D341Med (cell line): Measurements from ENCODE around the gene TMEM171.

Experiments
- DNase-seq: peaks from one replicate; pipeline ENCODE4 v3.0.0; 2012; ENCODE audit warnings: low spot score

Gene TMEM171

GRCh38 chr5:73152411-73153388 lies 32.3 kb downstream of the TMEM171 start:
- DNase-seq: no peak

DNA sequence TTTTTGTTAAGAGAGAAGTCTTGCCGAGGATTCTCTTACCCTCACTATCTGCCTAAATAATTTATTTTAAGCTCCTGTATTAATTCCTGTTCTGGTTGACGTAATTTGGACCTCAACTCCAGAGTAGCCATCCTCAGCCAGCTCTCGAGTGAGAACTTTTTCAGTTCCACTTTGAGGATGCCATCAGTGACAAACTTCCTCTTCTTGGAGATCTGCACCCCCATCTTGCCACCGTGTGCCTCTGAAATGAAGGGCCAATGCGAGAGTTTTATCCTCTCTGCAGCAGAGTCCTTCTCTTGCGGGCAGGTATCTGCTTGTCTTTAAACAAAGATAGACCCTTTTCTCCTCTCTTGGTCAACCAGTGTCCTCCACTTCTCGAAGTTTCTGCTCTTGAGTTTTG lies 33.1 kb downstream of the TMEM171 start:
- no peak for DNase-seq

DNA sequence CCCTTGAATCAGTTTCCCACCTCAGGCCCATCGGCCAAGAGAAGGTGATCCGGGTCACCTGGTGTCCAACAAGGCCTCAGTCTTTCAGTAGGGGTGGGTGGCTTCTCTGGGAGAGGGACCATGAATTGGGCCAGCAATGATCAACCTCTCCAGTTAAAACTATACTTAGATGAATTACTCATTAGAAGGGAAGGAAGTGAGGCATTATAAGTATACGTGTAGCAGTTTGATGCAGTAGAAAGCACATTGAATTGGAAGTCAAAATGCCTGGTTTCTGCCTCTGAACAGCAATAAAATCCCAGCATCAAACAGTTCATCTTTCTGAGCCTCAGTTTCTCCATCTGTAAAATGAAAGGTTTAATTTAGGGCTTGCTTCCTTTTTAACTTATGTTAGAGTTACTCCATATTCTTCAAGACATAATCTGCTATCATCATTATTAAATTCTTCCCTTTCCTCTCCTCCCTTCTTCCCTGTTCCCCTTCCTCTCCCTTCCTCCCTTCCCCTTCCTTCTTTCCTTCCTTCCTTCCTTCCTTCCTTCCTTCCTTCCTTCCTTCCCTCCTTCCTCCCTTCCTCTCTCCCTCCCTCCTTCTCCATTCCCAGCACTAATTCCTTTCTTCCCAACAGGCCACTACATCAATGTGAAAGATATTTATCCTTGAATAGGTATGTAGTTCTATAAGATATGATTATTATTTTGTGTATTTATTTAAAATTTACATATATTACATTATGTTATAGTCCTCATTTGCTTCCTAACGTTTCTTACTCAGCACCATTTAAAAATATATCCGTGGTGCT lies 34.0 kb downstream of the TMEM171 start:
- no peak for DNase-seq

DNA sequence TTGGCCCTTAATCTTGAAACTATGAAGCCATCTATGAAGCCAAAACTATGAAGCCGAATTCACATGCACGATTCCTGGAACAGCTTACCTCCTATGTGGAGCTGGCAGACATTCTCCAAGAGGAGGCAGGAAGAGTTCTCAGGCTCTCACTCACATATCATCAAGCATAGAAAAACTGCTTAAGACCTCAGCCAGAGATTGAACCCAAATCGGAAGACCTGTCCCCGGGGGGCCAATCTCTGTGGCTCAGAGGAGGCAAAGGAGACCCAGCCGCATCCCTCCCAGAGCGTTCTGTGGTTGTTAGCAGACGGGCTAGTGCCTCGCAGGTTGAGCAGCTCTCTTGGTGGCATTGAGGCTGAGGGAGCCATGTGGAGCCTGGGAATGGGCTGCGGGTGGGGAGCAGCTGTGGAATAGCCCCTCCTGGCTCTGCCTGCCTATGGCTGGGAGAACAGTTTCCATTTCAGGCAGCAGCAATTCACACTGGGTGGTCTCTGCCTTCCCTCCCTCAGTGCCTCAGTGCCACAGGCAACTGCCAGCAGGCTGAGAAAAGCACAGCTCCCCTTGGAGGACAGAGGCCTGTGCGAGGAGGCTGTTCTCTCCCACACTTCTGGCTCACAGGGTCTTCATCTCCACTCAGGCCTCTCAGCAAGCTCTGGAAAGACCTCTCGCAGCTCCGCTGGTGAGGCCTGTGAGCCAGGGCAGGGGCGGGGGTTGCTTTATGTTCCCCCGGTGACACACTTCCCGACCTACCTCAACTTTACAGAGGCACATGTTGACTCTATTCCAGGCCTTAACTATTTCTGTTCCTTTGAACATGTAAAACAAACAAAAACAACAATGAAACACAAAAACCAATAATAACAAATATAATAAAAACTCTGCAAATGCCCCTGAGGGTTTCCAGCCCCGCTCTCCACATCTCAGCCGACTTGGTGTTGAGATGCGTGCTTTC lies 35.2 kb downstream of the TMEM171 start:
- DNase-seq: no peak

- DNase-seq: no peak
Measured at GRCh38 chr5:73157414-73158303, 37.3 kb downstream of the TMEM171 start.

GRCh38 chr5:73158313-73158712 lies 37.9 kb downstream of the TMEM171 start:
- no peak for DNase-seq

DNA sequence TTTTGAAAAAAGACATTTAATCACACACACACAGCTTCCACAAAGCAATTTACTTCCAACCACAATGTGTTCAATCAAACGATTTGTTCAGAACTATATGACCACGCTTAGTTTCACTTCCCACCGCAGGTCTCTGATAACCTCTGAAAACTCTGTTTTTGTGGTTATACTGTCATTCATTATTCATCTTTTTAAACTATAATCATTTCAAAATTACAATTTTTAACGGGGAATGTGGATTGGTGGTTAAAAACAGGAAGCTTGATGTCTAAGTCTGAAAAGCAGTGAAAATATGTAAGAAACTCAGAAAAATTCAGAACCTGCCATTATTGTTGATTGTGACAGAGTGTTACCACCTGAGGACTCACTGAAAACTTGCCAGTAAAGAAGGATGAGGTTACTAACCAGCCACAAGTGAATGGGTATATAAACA lies 39.9 kb downstream of the TMEM171 start:
- DNase-seq: no peak

DNA sequence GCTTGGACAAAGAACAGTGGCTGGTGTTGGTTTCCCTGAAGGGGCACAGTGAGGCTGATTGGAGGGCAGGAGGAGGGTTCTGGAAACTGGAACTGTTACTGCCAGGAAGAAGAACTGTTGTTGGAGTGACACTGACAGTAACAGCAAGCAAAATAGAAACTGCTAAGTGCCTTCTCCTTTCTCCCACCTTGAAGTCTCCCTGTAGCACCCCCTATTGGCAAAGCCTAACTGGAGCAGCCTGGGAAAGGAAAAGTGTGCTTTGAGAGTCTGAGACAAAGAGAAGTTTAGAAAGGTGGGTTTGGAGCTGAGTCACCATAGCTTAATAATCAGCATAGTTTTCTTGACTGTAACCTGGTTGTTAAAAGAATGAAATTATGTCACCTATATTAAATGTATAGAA lies 50.1 kb downstream of the TMEM171 start:
- no peak for DNase-seq

DNA sequence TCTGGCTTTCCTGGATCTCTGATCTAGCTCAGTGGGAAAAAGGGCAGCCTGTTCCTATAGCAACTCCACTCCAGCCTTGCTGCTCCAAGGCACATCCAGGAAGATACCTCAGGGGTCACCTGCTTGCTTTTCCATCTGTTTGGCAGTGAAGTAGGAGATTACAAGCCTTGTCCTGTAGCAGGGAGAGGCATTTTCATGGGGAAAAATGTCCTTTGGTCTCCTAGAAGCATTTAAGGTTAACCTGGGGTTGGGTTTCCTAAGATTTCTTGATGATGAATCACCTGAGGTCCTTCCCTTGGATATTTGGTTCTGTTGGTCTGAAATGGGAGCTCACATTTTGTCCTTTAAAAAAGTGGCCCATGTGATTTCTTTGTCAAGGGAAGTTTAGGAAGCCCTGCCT lies 51.1 kb downstream of the TMEM171 start:
- DNase-seq: no peak

DNA sequence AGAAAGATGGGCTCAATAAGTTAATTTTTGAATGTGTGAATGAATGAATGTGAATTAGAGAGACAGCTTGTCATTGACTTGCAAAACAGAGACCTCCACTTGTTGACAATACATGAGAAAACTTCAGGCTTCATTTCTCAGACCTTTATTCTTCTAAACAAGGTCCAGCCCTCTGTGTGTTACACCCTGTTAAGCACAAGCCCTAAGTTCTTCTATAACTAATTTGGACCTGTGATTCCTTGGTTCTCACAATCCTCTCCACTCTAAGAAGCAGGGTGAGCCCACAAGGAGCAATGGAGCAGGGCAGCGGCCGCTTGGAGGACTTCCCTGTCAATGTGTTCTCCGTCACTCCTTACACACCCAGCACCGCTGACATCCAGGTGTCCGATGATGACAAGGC lies 52.6 kb downstream of the TMEM171 start, which contains the start of gene TMEM174:
Gene TMEM174, plus strand, starts transcription at position 243 of the 400 bp plus-strand sequence. Its CDS starts 51 bp downstream, at position 294.
- no peak for DNase-seq

GRCh38 chr5:73174100-73174815 lies 53.9 kb downstream of the TMEM171 start:
- DNase-seq: peak; percentile 54

DNA sequence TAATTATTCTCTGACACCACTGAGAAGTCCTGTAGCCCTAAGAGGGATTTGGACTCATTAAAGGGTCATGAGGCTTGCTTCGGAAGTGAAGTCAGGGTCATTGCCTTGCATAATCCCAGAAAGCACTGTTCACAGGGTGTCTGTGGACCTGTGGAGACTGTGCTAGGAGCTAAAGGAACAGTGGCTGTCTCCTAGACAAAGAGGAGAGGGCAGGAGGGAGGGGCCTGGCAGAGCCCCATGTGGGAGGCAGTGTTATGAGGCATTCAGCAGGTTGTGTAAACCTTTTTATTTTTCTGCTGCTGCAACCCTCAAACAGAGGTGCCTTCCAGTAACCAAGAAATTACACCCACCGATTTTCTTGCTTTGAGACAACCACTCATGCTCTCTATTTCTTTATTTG lies 55.9 kb downstream of the TMEM171 start:
- no peak for DNase-seq

DNA sequence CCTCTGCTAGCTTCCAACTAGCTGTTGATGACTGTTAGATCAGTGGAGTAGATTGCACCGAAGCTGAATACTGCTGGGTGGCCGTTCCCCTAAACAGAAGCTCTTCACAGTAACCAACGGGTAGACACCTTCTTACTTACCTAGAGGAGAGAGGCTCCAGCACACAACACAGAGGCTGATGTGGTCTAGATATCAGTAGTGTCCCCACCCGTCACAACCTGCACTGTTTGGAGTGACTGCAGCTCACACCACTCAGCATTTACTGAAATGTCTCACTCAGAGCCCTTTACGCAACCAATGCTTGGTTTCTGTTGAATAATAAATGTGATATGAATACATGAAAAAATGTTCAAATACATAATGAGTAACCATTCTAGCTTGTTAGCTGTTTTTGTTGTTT lies 57.9 kb downstream of the TMEM171 start:
- no peak for DNase-seq

GRCh38 chr5:73179730-73180129 lies 59.4 kb downstream of the TMEM171 start:
- DNase-seq: no peak

GRCh38 chr5:73180566-73180965 lies 60.2 kb downstream of the TMEM171 start:
- no peak for DNase-seq
